Mononuclear cell (primary cell): ENCODE measurements around the gene SSUH2. TPM values are rescaled to one million over a fixed set of nuclear protein-coding genes. Genes with fewer than 3 reads are reported as not detected.
"Not testable (repeated sequence)": the region's sequence is repeated elsewhere in the genome, so short reads cannot be mapped to it uniquely, and the experiment has no call there.

Source experiments
- H3K27me3 ChIP-seq: 2 replicates; pipeline ENCODE4 v1.6.0; 2011; ENCODE audit warnings: low read length, control low read depth; ENCODE audit not compliant: insufficient read depth
- H3K4me1 ChIP-seq: 2 replicates; pipeline ENCODE4 v1.5.1; 2011; ENCODE audit warnings: mild to moderate bottlenecking, low read length, control low read depth; ENCODE audit not compliant: insufficient read depth
- H3K4me3 ChIP-seq: 2 replicates; pipeline ENCODE4 v1.5.1; 2011; ENCODE audit warnings: mild to moderate bottlenecking, low read length, moderate library complexity
- H3K9me3 ChIP-seq: 2 replicates; pipeline ENCODE4 v1.5.1; 2011; ENCODE audit warnings: low read depth, mild to moderate bottlenecking, control low read depth, low read length
- total RNA-seq: library from RNA; depleted of rRNA; stranded (reverse); fragments of >200 nt; gene quantifications from one replicate; pipeline ENCODE4 v1.2.3, GENCODE V29; 2012

SSUH2 gene
- total RNA-seq = not detected

- no peak within 1 kb of the TSS for H3K4me3 ChIP-seq
- no peaks in the 10 kb centered on the region for H3K9me3 ChIP-seq
- no peaks in the 10 kb centered on the region for H3K27me3 ChIP-seq
- no peaks in the 10 kb centered on the region for H3K4me1 ChIP-seq
These were observed at the start of gene SSUH2 for GRCh38 chr3:8644748-8645390. SSUH2 (minus strand) TSS chr3:8644798; CDS start chr3:8644758, 40 bp downstream.

GRCh38 chr3:8691295-8691694, 46.7 kb upstream of the SSUH2 start:
- H3K4me1 ChIP-seq, H3K27me3 ChIP-seq, H3K4me3 ChIP-seq, H3K9me3 ChIP-seq: not testable (repeated sequence)

GRCh38 chr3:8684992-8685391, 40.4 kb upstream of the SSUH2 start:
- not testable (repeated sequence) for H3K4me1 ChIP-seq, H3K4me3 ChIP-seq, H3K9me3 ChIP-seq, H3K27me3 ChIP-seq

GRCh38 chr3:8682850-8683574, 38.4 kb upstream of the SSUH2 start:
- H3K27me3 ChIP-seq, H3K4me3 ChIP-seq, H3K9me3 ChIP-seq, H3K4me1 ChIP-seq: not testable (repeated sequence)

- not testable (repeated sequence) for H3K4me3 ChIP-seq, H3K27me3 ChIP-seq, H3K9me3 ChIP-seq, H3K4me1 ChIP-seq
These were observed 37.4 kb upstream of the SSUH2 start for GRCh38 chr3:8681881-8682538.

GRCh38 chr3:8681349-8681748, 36.8 kb upstream of the SSUH2 start:
- Histone ChIP-seq H3K9me3 (no peaks in the 10 kb centered on the region), H3K27me3 (no peaks in the 10 kb centered on the region), H3K4me3 (no peak overlapping the region), H3K4me1 (no peaks in the 10 kb centered on the region)

- H3K27me3 ChIP-seq, H3K4me1 ChIP-seq, H3K9me3 ChIP-seq, H3K4me3 ChIP-seq: not testable (repeated sequence)
These were observed 35.4 kb upstream of the SSUH2 start for GRCh38 chr3:8679817-8680553.

GRCh38 chr3:8678751-8679150, 34.2 kb upstream of the SSUH2 start:
- H3K4me3 ChIP-seq = no peak overlapping the region
- no peaks in the 10 kb centered on the region for H3K4me1 ChIP-seq
- no peaks in the 10 kb centered on the region for H3K9me3 ChIP-seq
- no peaks in the 10 kb centered on the region for H3K27me3 ChIP-seq

GRCh38 chr3:8677258-8677657, 32.7 kb upstream of the SSUH2 start:
- H3K4me3 ChIP-seq, H3K4me1 ChIP-seq, H3K9me3 ChIP-seq, H3K27me3 ChIP-seq: not testable (repeated sequence)

GRCh38 chr3:8675591-8675990, 31.0 kb upstream of the SSUH2 start:
- H3K27me3 ChIP-seq, H3K9me3 ChIP-seq, H3K4me1 ChIP-seq, H3K4me3 ChIP-seq: not testable (repeated sequence)

GRCh38 chr3:8673083-8673737, 28.6 kb upstream of the SSUH2 start:
- H3K4me3 ChIP-seq = no peak overlapping the region
- no peaks in the 10 kb centered on the region for H3K4me1 ChIP-seq
- no peaks in the 10 kb centered on the region for H3K9me3 ChIP-seq
- no peaks in the 10 kb centered on the region for H3K27me3 ChIP-seq

- no peak overlapping the region for H3K4me3 ChIP-seq
- H3K4me1 ChIP-seq = peaks cover 4% of the 10 kb centered on the region
- H3K9me3 ChIP-seq = no peaks in the 10 kb centered on the region
- H3K27me3 ChIP-seq = no peaks in the 10 kb centered on the region
These were observed 24.4 kb upstream of the SSUH2 start for GRCh38 chr3:8669019-8669418.

GRCh38 chr3:8668216-8668615, 23.6 kb upstream of the SSUH2 start:
- Histone ChIP-seq H3K4me3 (no peak overlapping the region), H3K9me3 (no peaks in the 10 kb centered on the region), H3K4me1 (peaks cover 4% of the 10 kb centered on the region), H3K27me3 (no peaks in the 10 kb centered on the region)

GRCh38 chr3:8667463-8668091, 23.0 kb upstream of the SSUH2 start:
- H3K4me3 ChIP-seq = no peak overlapping the region
- peaks cover 4% of the 10 kb centered on the region for H3K4me1 ChIP-seq

More at GRCh38 chr3:8667463-8668091, 23.0 kb upstream of the SSUH2 start:
- no peaks in the 10 kb centered on the region for H3K27me3 ChIP-seq
- no peaks in the 10 kb centered on the region for H3K9me3 ChIP-seq
